Astrocyte (in vitro differentiated cells and primary cell): ENCODE data around the gene ATP2C2. TPM values are rescaled to one million over a fixed set of nuclear protein-coding genes. Genes with fewer than 3 reads are reported as not detected.

ENCODE experiments used
- DNase-seq: peaks from one replicate; pipeline ENCODE4 v3.0.0-alpha.2; 2010; ENCODE audit warnings: low read depth
- FAIRE-seq: peaks from 2 replicates; lab custom pipeline; 2011; peaks lifted over from hg19 to GRCh38; lab: Jason Lieb, UNC
- H2AFZ ChIP-seq: 2 replicates; pipeline ENCODE4 v1.6.0; 2012; ENCODE audit warnings: low read depth, low read length, inconsistent platforms
- H3K27ac ChIP-seq: 2 replicates; pipeline ENCODE4 v1.5.1; 2011; ENCODE audit warnings: low read depth, low read length, inconsistent platforms
- H3K27me3 ChIP-seq: 2 replicates; pipeline ENCODE4 v1.6.0; 2011; ENCODE audit warnings: low read length, inconsistent platforms; ENCODE audit not compliant: insufficient read depth
- H3K36me3 ChIP-seq: 2 replicates; pipeline ENCODE4 v1.5.1; 2011; ENCODE audit warnings: low read length, inconsistent platforms; ENCODE audit not compliant: insufficient read depth
- H3K4me1 ChIP-seq: 2 replicates; pipeline ENCODE4 v1.5.1; 2011; ENCODE audit warnings: low read length, inconsistent platforms; ENCODE audit not compliant: insufficient read depth
- H3K4me2 ChIP-seq: 2 replicates; pipeline ENCODE4 v1.6.0; 2012; ENCODE audit warnings: low read length, inconsistent platforms
- H3K4me3 ChIP-seq: 2 replicates; pipeline ENCODE4 v1.5.1; 2011; ENCODE audit warnings: low read depth, mild to moderate bottlenecking, low read length, inconsistent platforms; ENCODE audit not compliant: insufficient read depth
- H3K79me2 ChIP-seq: 2 replicates; pipeline ENCODE4 v1.6.0; 2012; ENCODE audit warnings: mild to moderate bottlenecking, low read length, inconsistent platforms; ENCODE audit not compliant: insufficient read depth
- H3K9ac ChIP-seq: 2 replicates; pipeline ENCODE4 v1.6.0; 2012; ENCODE audit warnings: mild to moderate bottlenecking, low read length, inconsistent platforms
- H3K9me3 ChIP-seq: 2 replicates; pipeline ENCODE4 v1.5.1; 2012; ENCODE audit warnings: low read depth, mild to moderate bottlenecking, low read length, inconsistent platforms; ENCODE audit not compliant: insufficient read depth
- H4K20me1 ChIP-seq: 2 replicates; pipeline ENCODE4 v1.6.0; 2012; ENCODE audit warnings: low read length, inconsistent platforms; ENCODE audit not compliant: insufficient read depth
- H3K27ac Mint-ChIP-seq: one replicate; pipeline ENCODE4 v1.8.0; 2021; ENCODE audit warnings: mild to moderate bottlenecking, mixed read lengths; ENCODE audit not compliant: unreplicated experiment
- H3K27me3 Mint-ChIP-seq: one replicate; pipeline ENCODE4 v1.8.0; 2021; ENCODE audit warnings: low read depth, mixed read lengths; ENCODE audit not compliant: unreplicated experiment
- H3K36me3 Mint-ChIP-seq: one replicate; pipeline ENCODE4 v1.8.0; 2021; ENCODE audit warnings: low read depth, mixed read lengths; ENCODE audit not compliant: unreplicated experiment
- H3K4me1 Mint-ChIP-seq: one replicate; pipeline ENCODE4 v1.8.0; 2021; ENCODE audit warnings: low read depth, mixed read lengths; ENCODE audit not compliant: unreplicated experiment
- H3K4me3 Mint-ChIP-seq: one replicate; pipeline ENCODE4 v1.8.0; 2021; ENCODE audit warnings: mild to moderate bottlenecking, moderate library complexity, mixed read lengths; ENCODE audit not compliant: unreplicated experiment
- H3K9me3 Mint-ChIP-seq: one replicate; pipeline ENCODE4 v1.8.0; 2021; ENCODE audit warnings: mild to moderate bottlenecking, mixed read lengths; ENCODE audit not compliant: unreplicated experiment
- CTCF ChIP-seq: IDR thresholded peaks from 2 replicates; pipeline ENCODE4 v1.5.1; 2011; ENCODE audit warnings: low read depth, mild to moderate bottlenecking, inconsistent platforms, low read length, moderate library complexity; ENCODE audit not compliant: insufficient read depth
- EZH2 ChIP-seq: IDR thresholded peaks from 2 replicates; pipeline ENCODE4 v1.6.1; 2012; ENCODE audit warnings: mild to moderate bottlenecking, low read length, inconsistent platforms; ENCODE audit not compliant: insufficient read depth
- total RNA-seq: library from RNA; stranded (reverse); gene quantifications from 2 replicates; pipeline ENCODE4 v1.2.1, GENCODE V29; 2021

Gene ATP2C2
- total RNA-seq, 1 donor from 2014 or later: 0.41 TPM

GRCh38 chr16:84351630-84352029 is 16.7 kb upstream of the ATP2C2 start:
- no peaks in the 10 kb centered on the region for H3K36me3 ChIP-seq
- H3K9ac ChIP-seq: no peak overlapping the region
- no peak overlapping the region for H3K4me2 ChIP-seq
- H3K27ac ChIP-seq: no peak overlapping the region
- FAIRE-seq (no peak), DNase-seq (no peak)
- H3K4me1 Mint-ChIP-seq: no peaks in the 10 kb centered on the region
- no peaks in the 10 kb centered on the region for H4K20me1 ChIP-seq
- H3K4me3 ChIP-seq: no peak overlapping the region
- H3K36me3 Mint-ChIP-seq: no peaks in the 10 kb centered on the region
- H3K9me3 Mint-ChIP-seq: no peaks in the 10 kb centered on the region
- H3K4me3 Mint-ChIP-seq: no peak overlapping the region
- no peak overlapping the region for H2AFZ ChIP-seq
- TF ChIP-seq EZH2 (no peak), CTCF (no peak)
- H3K79me2 ChIP-seq: no peaks in the 10 kb centered on the region
- no peaks in the 10 kb centered on the region for H3K9me3 ChIP-seq
- H3K27me3 Mint-ChIP-seq: peaks cover 29% of the 10 kb centered on the region
- no peak overlapping the region for H3K27ac Mint-ChIP-seq
- peaks cover 16% of the 10 kb centered on the region for H3K27me3 ChIP-seq
- peaks cover 5% of the 10 kb centered on the region for H3K4me1 ChIP-seq

- H3K4me3 ChIP-seq: no peak overlapping the region
- H3K4me1 Mint-ChIP-seq: peaks cover 11% of the 10 kb centered on the region
- H3K36me3 Mint-ChIP-seq: no peaks in the 10 kb centered on the region
- H3K27me3 ChIP-seq: peaks cover 15% of the 10 kb centered on the region
- H3K9me3 Mint-ChIP-seq: no peaks in the 10 kb centered on the region
- no peak overlapping the region for H3K9ac ChIP-seq
- no peak overlapping the region for H3K27ac ChIP-seq
- FAIRE-seq (no peak), DNase-seq (no peak)
- no peak overlapping the region for H3K4me3 Mint-ChIP-seq
- H3K79me2 ChIP-seq: no peaks in the 10 kb centered on the region
- no peak overlapping the region for H3K4me2 ChIP-seq
- no peak overlapping the region for H3K27ac Mint-ChIP-seq
- H3K4me1 ChIP-seq: peaks cover 16% of the 10 kb centered on the region
- TF ChIP-seq EZH2: no peak
- no peak for TF ChIP-seq CTCF
- H3K27me3 Mint-ChIP-seq: peaks cover 31% of the 10 kb centered on the region
- H3K36me3 ChIP-seq: no peaks in the 10 kb centered on the region
- no peak overlapping the region for H2AFZ ChIP-seq
- H4K20me1 ChIP-seq: peaks cover 4% of the 10 kb centered on the region
- H3K9me3 ChIP-seq: no peaks in the 10 kb centered on the region
These were observed 14.0 kb upstream of the ATP2C2 start for GRCh38 chr16:84354306-84354705.

- H3K4me1 Mint-ChIP-seq: peaks cover 15% of the 10 kb centered on the region
- no peaks in the 10 kb centered on the region for H3K79me2 ChIP-seq
- no peak overlapping the region for H3K4me3 Mint-ChIP-seq
- H3K4me1 ChIP-seq: peaks cover 16% of the 10 kb centered on the region
- no peak overlapping the region for H3K4me2 ChIP-seq
- DNase-seq (no peak), FAIRE-seq (no peak)
- H4K20me1 ChIP-seq: peaks cover 4% of the 10 kb centered on the region
- no peaks in the 10 kb centered on the region for H3K9me3 Mint-ChIP-seq
- TF ChIP-seq EZH2 (no peak), CTCF (no peak)
- no peaks in the 10 kb centered on the region for H3K9me3 ChIP-seq
- H2AFZ ChIP-seq: no peak overlapping the region
- no peak overlapping the region for H3K4me3 ChIP-seq
- no peak overlapping the region for H3K27ac Mint-ChIP-seq
- no peaks in the 10 kb centered on the region for H3K36me3 ChIP-seq
- no peak overlapping the region for H3K9ac ChIP-seq
- peaks cover 29% of the 10 kb centered on the region for H3K27me3 Mint-ChIP-seq
- H3K36me3 Mint-ChIP-seq: no peaks in the 10 kb centered on the region
- H3K27me3 ChIP-seq: peaks cover 13% of the 10 kb centered on the region
- H3K27ac ChIP-seq: no peak overlapping the region
These were observed 13.2 kb upstream of the ATP2C2 start for GRCh38 chr16:84355149-84355548.
